DND-41 (cell line): ENCODE results near the gene FAM13A.

ENCODE experiments used
- EZH2 ChIP-seq: IDR thresholded peaks from 3 replicates; pipeline ENCODE4 v1.6.1; 2012; ENCODE audit warnings: borderline replicate concordance, low read depth, mild to moderate bottlenecking, moderate library complexity, low read length, inconsistent platforms; ENCODE audit not compliant: severe bottlenecking
- TF ChIP-seq, protein P1 (sequence below): IDR thresholded peaks from 2 replicates; pipeline ENCODE4 v1.5.1; 2012; ENCODE audit warnings: borderline replicate concordance, low read length, moderate library complexity, mild to moderate bottlenecking; ENCODE audit not compliant: poor library complexity, severe bottlenecking; ENCODE audit errors: extremely low read depth

DNA sequence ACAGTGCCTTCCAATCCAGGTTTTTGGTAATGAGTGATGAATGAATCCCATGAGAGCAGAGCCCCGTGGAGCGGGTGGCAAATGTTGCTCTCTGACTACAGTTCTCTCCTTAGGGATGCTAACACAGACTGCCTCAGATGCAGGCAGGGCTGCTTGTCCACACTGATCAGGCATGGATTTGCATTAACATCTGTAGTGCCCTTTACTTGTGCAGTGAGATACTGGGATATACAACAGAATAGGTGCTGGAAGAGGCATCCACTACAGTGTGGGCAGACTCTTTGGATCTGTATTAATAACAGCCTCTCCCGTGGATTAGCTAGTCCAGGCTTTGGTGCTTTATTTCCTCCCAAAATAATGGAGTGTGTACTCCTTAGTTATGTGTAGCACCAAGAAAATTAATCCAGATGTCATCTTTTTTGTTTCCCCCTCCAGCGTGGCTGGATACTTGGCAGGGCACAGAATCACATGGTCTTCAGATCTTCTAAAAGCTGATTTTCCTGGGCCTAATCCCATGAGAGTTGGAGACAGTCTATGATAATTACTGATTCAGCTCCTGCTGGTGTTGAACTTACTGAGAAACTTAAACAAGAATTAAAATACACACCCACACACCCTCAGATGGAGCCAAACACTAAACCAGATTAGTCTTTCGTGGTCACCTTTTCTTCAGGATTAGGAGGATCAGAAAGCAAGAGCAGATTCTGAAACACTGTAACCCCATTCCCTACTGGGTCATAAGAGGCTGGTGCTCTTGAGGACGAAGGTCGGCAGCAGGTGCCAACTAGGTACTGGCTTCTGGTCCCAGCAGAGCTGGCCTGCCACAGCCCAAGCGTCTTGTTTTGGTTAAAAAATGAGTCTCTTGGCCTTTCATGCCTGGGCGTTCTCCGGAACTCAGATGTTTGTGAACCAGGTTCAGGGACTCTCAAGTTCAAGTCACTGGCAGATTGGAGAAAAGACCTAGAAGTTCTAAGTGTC is 336.2 kb downstream of the FAM13A start:
- TF ChIP-seq, protein P1, sequence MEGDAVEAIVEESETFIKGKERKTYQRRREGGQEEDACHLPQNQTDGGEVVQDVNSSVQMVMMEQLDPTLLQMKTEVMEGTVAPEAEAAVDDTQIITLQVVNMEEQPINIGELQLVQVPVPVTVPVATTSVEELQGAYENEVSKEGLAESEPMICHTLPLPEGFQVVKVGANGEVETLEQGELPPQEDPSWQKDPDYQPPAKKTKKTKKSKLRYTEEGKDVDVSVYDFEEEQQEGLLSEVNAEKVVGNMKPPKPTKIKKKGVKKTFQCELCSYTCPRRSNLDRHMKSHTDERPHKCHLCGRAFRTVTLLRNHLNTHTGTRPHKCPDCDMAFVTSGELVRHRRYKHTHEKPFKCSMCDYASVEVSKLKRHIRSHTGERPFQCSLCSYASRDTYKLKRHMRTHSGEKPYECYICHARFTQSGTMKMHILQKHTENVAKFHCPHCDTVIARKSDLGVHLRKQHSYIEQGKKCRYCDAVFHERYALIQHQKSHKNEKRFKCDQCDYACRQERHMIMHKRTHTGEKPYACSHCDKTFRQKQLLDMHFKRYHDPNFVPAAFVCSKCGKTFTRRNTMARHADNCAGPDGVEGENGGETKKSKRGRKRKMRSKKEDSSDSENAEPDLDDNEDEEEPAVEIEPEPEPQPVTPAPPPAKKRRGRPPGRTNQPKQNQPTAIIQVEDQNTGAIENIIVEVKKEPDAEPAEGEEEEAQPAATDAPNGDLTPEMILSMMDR = no peak
- TF ChIP-seq EZH2 = no peak
